Measurements from ENCODE around the gene CAMTA1.

GRCh38 chr1:6987940-6988339 is 202.7 kb downstream of the CAMTA1 start:
- TF ChIP-seq CTCF (IDR thresholded peaks at IDR 0.05; ENCODE audit: low read length): no peak
- TF ChIP-seq EZH2 (optimal IDR thresholded peaks at IDR 0.05; ENCODE audit: low read depth, low read length): no peak
